Karpas-422 (cell line): ENCODE measurements around the gene TAS2R40. TPM values are rescaled to one million over a fixed set of nuclear protein-coding genes. Genes with fewer than 3 reads are reported as not detected.

ENCODE experiments used
- DNase-seq: peaks from one replicate; pipeline ENCODE4 v3.0.0-alpha.2; 2015
- H2AFZ ChIP-seq: fragments of 200-600 bp; sonication (generic); 2 replicates; pipeline ENCODE4 v1.6.1; 2014; ENCODE audit warnings: antibody characterized with exemption, low read length, mixed read lengths
- H3K27ac ChIP-seq: fragments of 200-600 bp; sonication (generic); 2 replicates; pipeline ENCODE4 v1.5.1; 2014; ENCODE audit warnings: mild to moderate bottlenecking, low read length, moderate library complexity
- H3K27me3 ChIP-seq: fragments of 200-600 bp; sonication (generic); 2 replicates; pipeline ENCODE4 v1.6.1; 2014; ENCODE audit warnings: low read length, mixed read lengths
- H3K36me3 ChIP-seq: fragments of 200-600 bp; sonication (generic); 2 replicates; pipeline ENCODE4 v1.6.1; 2014; ENCODE audit warnings: low read length, mixed read lengths; ENCODE audit not compliant: insufficient read depth
- H3K4me1 ChIP-seq: fragments of 200-600 bp; sonication (generic); 2 replicates; pipeline ENCODE4 v1.6.1; 2014; ENCODE audit warnings: mild to moderate bottlenecking, low read length, mixed read lengths
- H3K4me2 ChIP-seq: fragments of 200-600 bp; sonication (generic); 2 replicates; pipeline ENCODE4 v1.6.1; 2014; ENCODE audit warnings: low read length, low read depth, mild to moderate bottlenecking; ENCODE audit not compliant: poor library complexity, severe bottlenecking
- H3K4me3 ChIP-seq: fragments of 200-600 bp; sonication (generic); 2 replicates; pipeline ENCODE4 v1.5.1; 2014; ENCODE audit warnings: mild to moderate bottlenecking, antibody characterized with exemption, low read length, mixed read lengths
- H3K79me2 ChIP-seq: fragments of 200-600 bp; sonication (generic); 2 replicates; pipeline ENCODE4 v1.6.1; 2014; ENCODE audit warnings: mild to moderate bottlenecking, low read length, mixed read lengths
- H3K9ac ChIP-seq: fragments of 200-600 bp; sonication (generic); 2 replicates; pipeline ENCODE4 v1.6.0; 2014; ENCODE audit warnings: low read length
- H3K9me2 ChIP-seq: fragments of 200-600 bp; sonication (generic), shearing (Covaris generic); replicated peaks from 2 replicates; pipeline ENCODE4 v1.6.0; 2014; ENCODE audit warnings: mild to moderate bottlenecking, low read length, moderate library complexity; ENCODE audit not compliant: insufficient read depth
- H3K9me3 ChIP-seq: fragments of 300-700, 200-600 bp; sonication (generic); 2 replicates; pipeline ENCODE4 v1.6.1; 2014; ENCODE audit warnings: low read length, mixed read lengths
- H4K20me1 ChIP-seq: fragments of 200-600 bp; sonication (generic); 2 replicates; pipeline ENCODE4 v1.6.1; 2014; ENCODE audit warnings: mild to moderate bottlenecking, antibody characterized with exemption, low read length, low read depth; ENCODE audit not compliant: insufficient read depth
- total RNA-seq: library from RNA; depleted of rRNA; stranded (reverse); fragments of >200 nt; shearing (Covaris generic); gene quantifications from 2 replicates; pipeline ENCODE4 v1.2.3, GENCODE V29; 2014; ENCODE audit warnings: low replicate concordance

The TAS2R40 gene
- total RNA-seq, 1 experiment from 2014 or later: not detected

DNA sequence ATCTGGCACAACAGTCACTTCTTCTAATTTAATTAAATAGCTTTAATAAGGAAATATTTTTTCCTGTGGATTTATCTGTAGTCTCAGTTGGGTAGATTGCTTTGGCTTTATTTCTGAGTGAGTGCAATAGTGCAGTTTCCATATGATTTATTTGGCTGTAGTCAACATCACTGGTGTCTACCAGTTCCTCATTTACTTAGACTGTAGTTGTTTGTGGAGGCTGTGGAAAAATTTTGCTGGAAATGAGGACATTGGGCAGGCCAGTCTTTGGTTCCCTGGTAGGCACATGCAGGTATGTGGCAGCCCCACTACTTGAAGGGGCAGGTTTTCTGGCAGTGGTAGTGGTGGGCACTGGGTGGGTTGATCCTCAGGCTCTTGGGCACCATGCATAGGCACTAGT lies 15.5 kb downstream of the TAS2R40 start:
- H3K4me3 ChIP-seq: no peak overlapping the region

DNA sequence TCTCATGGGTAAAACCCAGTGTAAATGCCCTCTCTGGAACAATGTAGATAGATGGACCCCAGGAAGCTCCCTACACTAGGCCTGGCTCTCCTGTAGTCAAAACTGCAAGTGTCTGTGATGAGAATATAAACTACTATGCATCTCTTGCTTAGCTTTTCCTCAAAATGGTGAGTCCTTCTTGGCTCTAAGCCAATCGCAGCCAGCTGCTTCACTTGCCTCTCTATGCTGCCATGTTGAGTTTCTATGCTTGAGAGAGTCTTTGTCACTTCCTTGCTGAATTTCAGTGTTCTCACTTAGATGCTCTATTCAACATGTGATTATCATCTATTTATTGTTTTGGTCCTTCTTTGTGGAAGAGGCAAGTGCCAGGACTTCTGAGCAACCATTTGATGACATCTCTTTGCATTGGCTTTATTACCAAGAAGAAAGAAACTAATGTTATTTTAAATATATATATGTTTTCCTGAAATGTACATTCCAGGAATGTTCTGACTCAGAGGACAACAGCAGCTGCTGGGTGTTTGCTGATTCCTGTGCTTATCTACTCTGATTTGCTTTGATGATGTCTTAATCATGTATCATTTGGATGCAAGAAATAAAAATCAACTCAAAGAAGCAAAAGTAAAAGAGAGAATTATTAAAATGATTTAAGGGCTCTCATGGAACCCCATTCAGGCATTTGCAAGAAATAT lies 16.6 kb downstream of the TAS2R40 start:
- Histone ChIP-seq H3K4me3 (no peak overlapping the region), H2AFZ (no peak overlapping the region), H3K36me3 (no peaks in the 10 kb centered on the region), H4K20me1 (no peaks in the 10 kb centered on the region), H3K4me1 (no peaks in the 10 kb centered on the region), H3K27me3 (peaks cover 4% of the 10 kb centered on the region; the same call in 1 of the 2 replicates), H3K9me3 (peaks cover 8% of the 10 kb centered on the region), H3K9me2 (no peaks in the 10 kb centered on the region), H3K27ac (no peak overlapping the region), H3K79me2 (no peaks in the 10 kb centered on the region), H3K4me2 (no peak overlapping the region), H3K9ac (no peak overlapping the region)
- no peak for DNase-seq

More for the DNA sequence above, 15.5 kb downstream of the TAS2R40 start:
- H3K4me1 ChIP-seq: no peaks in the 10 kb centered on the region
- no peak overlapping the region for H3K27ac ChIP-seq
- H3K9me2 ChIP-seq: no peaks in the 10 kb centered on the region
- no peak overlapping the region for H3K9ac ChIP-seq
- H3K79me2 ChIP-seq: no peaks in the 10 kb centered on the region
- H2AFZ ChIP-seq: no peak overlapping the region
- no peaks in the 10 kb centered on the region for H4K20me1 ChIP-seq
- H3K4me2 ChIP-seq: no peak overlapping the region
- H3K27me3 ChIP-seq: peaks cover 4% of the 10 kb centered on the region; the same call in 1 of the 2 replicates
- no peaks in the 10 kb centered on the region for H3K36me3 ChIP-seq
- H3K9me3 ChIP-seq: peaks cover 8% of the 10 kb centered on the region
- no peak for DNase-seq

DNA sequence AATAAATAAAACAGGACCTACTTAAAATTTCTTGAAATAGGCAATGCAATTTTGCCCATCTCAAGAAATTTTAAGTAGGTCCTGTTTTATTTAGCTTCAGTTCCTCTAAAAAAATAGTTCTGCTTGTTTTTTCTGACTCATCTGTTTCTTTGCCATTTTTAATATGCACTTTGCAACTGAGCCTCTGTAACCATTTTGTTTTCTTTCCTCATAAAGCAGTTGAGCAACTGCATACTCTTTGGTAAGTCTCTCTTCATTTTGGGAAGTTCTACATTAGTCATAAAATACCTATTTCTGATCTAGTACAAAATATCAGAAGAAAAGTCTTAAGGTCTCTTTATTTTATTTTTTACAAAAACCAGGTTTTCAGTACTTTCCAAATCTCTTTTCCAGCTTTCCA lies 18.0 kb downstream of the TAS2R40 start:
- Histone ChIP-seq H3K27ac (no peak overlapping the region), H3K4me3 (no peak overlapping the region), H3K36me3 (no peaks in the 10 kb centered on the region), H2AFZ (no peak overlapping the region), H3K9me2 (no peaks in the 10 kb centered on the region), H3K4me2 (no peak overlapping the region), H3K27me3 (peaks cover 4% of the 10 kb centered on the region; the same call in 1 of the 2 replicates), H4K20me1 (no peaks in the 10 kb centered on the region), H3K4me1 (no peaks in the 10 kb centered on the region), H3K9me3 (peaks cover 8% of the 10 kb centered on the region), H3K9ac (no peak overlapping the region), H3K79me2 (no peaks in the 10 kb centered on the region)
- no peak for DNase-seq

DNA sequence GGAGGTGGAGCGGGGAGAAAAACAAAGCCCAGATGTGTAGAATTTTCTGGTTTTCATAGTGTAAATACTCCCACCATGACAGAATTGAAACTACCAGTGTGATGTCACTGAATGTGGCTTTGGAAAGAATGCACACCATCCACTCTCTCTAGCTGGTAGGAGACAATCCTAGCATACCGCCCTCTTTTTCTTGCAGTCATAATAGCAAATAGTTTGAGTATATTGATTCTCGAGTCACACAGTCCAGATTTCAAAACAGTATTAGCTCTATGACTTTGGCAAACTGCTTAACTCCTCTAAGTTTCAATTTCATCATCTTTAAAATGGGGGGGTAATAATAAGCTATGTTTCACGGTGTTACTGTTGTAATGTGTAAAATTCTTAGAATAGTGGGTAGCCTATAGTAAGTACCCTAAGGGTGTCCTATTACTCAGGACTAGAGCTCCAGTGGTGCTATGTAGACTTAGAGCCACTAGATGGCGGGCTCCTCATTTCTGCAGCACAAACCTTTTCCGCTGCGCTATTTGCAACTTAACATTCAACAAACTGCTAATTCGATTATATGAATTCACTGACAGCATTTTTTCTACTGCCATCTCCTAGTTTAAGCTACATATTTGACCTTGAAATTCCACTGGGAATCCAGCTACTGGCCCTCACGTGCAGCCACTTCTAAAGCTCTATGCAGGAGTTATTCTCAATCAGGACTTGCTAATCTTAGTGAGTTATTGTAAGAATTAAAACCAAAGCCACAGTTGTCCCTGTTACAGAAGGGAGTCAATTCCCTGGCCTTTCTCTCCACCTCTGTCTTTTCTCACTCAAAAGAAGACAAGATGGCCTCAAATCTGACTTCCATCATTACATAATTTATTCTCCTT lies 18.7 kb downstream of the TAS2R40 start:
- no peak overlapping the region for H3K27ac ChIP-seq
- H2AFZ ChIP-seq: no peak overlapping the region
- peaks cover 8% of the 10 kb centered on the region for H3K9me3 ChIP-seq
- no peaks in the 10 kb centered on the region for H4K20me1 ChIP-seq
- no peak overlapping the region for H3K4me2 ChIP-seq
- H3K79me2 ChIP-seq: no peaks in the 10 kb centered on the region
- H3K9me2 ChIP-seq: no peaks in the 10 kb centered on the region
- peaks cover 4% of the 10 kb centered on the region; the same call in 1 of the 2 replicates for H3K27me3 ChIP-seq
- no peak overlapping the region for H3K4me3 ChIP-seq
- no peak overlapping the region for H3K9ac ChIP-seq
- H3K36me3 ChIP-seq: no peaks in the 10 kb centered on the region
- H3K4me1 ChIP-seq: peaks cover 3% of the 10 kb centered on the region
- peak; percentile 88 for DNase-seq

DNA sequence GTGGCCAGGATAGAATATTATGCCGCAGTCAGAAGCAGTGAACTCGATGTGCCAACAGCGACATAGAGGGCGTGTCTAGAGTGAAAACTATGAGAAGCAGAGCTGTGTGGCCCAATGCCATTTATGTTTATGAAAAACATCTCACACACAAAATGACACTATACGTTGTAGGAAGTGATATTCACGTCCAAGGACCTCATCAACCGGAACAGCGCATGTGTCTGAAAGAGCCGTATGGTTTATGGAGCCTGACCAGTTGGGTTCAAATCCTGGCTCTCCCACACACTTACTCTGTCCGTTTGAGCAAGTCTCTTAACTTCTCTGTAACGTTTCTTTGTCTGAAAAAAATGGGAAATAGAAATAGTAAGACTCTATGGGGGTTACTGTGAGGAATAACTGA lies 20.5 kb downstream of the TAS2R40 start:
- Histone ChIP-seq H4K20me1 (no peaks in the 10 kb centered on the region), H3K79me2 (no peaks in the 10 kb centered on the region), H3K36me3 (no peaks in the 10 kb centered on the region), H3K9me3 (no peaks in the 10 kb centered on the region), H3K9me2 (no peaks in the 10 kb centered on the region), H3K27me3 (no peaks in the 10 kb centered on the region), H2AFZ (no peak overlapping the region), H3K4me3 (no peak overlapping the region), H3K9ac (no peak overlapping the region), H3K4me2 (no peak overlapping the region), H3K4me1 (peaks cover 13% of the 10 kb centered on the region), H3K27ac (no peak overlapping the region)
- DNase-seq: no peak

DNA sequence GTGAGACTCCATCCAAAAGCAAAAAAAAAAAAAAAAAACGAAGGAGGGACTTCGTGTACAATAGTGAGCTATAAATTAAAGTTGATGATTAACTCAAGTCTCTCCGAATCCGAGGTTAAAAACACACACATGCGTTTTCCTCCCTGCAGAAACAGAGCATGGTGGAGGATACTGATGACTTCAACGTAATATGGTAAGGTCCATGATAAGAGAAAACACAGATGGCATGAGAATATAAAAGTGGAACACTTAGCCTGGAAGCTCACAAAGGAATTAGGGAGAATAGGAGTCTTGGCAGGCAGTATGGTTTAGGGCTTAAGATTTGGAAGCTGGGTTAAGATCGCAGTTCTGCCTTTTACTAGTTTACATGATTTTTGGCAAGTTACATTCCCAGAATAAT lies 21.3 kb downstream of the TAS2R40 start:
- no peaks in the 10 kb centered on the region for H3K27me3 ChIP-seq
- H3K79me2 ChIP-seq: no peaks in the 10 kb centered on the region
- H3K27ac ChIP-seq: no peak overlapping the region
- H3K9me3 ChIP-seq: no peaks in the 10 kb centered on the region
- H3K9ac ChIP-seq: no peak overlapping the region
- DNase-seq: no peak
- H3K36me3 ChIP-seq: no peaks in the 10 kb centered on the region
- no peak overlapping the region for H3K4me3 ChIP-seq
- peaks cover 13% of the 10 kb centered on the region for H3K4me1 ChIP-seq
- H4K20me1 ChIP-seq: no peaks in the 10 kb centered on the region
- no peak overlapping the region for H3K4me2 ChIP-seq
- H2AFZ ChIP-seq: no peak overlapping the region
- H3K9me2 ChIP-seq: no peaks in the 10 kb centered on the region

DNA sequence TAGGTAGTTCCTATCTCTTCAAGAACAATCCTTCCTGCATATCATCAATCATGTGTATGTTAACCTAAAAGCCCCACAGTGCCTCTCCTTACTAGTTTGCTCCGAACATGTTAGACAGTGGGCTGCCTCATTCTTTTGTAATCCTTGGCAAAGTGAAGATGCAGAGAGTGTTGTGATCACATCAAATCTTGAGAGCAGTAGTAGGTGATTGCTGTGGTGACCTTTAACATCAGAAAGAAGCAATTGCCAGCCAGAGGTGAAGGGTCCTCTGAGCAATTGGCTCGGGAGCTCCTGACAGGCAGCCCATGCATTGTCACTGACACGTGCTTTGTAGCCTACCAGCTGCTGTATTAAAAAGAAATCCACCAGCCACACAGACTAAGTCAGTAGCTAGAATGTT lies 21.8 kb downstream of the TAS2R40 start:
- no peak overlapping the region for H2AFZ ChIP-seq
- H3K27ac ChIP-seq: no peak overlapping the region
- H3K9me3 ChIP-seq: no peaks in the 10 kb centered on the region
- no peak overlapping the region for H3K9ac ChIP-seq
- no peaks in the 10 kb centered on the region for H3K79me2 ChIP-seq
- no peak overlapping the region for H3K4me2 ChIP-seq
- H4K20me1 ChIP-seq: no peaks in the 10 kb centered on the region
- no peak overlapping the region for H3K4me3 ChIP-seq
- no peaks in the 10 kb centered on the region for H3K27me3 ChIP-seq
- no peaks in the 10 kb centered on the region for H3K36me3 ChIP-seq
- H3K9me2 ChIP-seq: no peaks in the 10 kb centered on the region
- H3K4me1 ChIP-seq: peaks cover 13% of the 10 kb centered on the region
- no peak for DNase-seq

DNA sequence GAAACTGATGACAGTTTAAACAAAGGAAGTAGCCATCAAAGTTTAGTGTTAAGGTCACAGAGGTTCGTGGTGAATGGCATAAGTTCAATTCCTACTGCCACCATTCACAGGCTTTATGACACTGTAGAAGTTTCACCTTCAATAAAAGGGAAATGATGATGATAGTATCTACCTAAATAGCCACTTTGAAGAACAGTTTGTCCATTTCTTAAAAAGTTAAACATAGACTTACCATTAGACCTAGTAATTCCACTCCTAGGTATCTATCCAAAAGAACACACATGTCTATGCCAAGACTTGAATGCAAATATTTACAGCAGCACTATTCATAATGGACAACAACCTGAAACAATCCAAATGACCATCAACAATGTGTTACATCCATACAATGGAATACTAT lies 22.5 kb downstream of the TAS2R40 start:
- Histone ChIP-seq H3K9me3 (no peaks in the 10 kb centered on the region), H3K27ac (no peak overlapping the region), H3K4me1 (peaks cover 13% of the 10 kb centered on the region), H4K20me1 (no peaks in the 10 kb centered on the region), H3K4me2 (no peak overlapping the region), H3K4me3 (no peak overlapping the region), H2AFZ (no peak overlapping the region), H3K9ac (no peak overlapping the region), H3K79me2 (no peaks in the 10 kb centered on the region), H3K27me3 (no peaks in the 10 kb centered on the region), H3K9me2 (no peaks in the 10 kb centered on the region), H3K36me3 (no peaks in the 10 kb centered on the region)
- DNase-seq: no peak
